ENCODE measurements around the gene TEKT3. TPM values are rescaled to one million over a fixed set of nuclear protein-coding genes. Genes with fewer than 3 reads are reported as not detected.

The TEKT3 gene
- total and polyA plus RNA-seq, 4 donors: 0.08 to 0.33 TPM; not detected in 2

DNA sequence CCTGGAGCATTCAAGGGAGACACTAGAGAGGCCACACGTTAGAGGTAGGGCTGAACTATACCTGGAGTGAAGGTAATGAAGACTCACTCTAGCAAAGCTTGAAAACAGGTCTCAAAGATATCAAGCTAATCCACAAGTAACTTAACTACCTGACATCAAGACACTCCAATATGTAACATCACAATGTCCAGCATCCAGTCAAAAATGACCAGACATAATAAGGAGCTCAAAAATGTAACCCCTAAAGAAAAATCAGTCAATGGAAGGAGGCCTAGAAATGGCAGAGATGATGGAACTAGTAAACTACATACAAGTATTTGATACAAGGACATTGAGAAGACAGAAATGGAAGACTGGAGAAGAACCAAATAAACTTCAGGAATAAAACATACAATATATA lies 6.0 kb downstream of the TEKT3 start:
- no peak for TF ChIP-seq TAF1 (conservative IDR thresholded peaks at IDR 0.05)
- no peak for TF ChIP-seq GABPA (IDR thresholded peaks at IDR 0.05 in 1 of 2, conservative IDR thresholded peaks at IDR 0.05 in 1 of 2)
- no peak for TF ChIP-seq HNF4G (IDR thresholded peaks at IDR 0.05)
- TF ChIP-seq ZBTB33 (IDR thresholded peaks at IDR 0.05): no peak
- no peak for TF ChIP-seq FOXA2 (IDR thresholded peaks at IDR 0.05)
- no peak for TF ChIP-seq RXRA (IDR thresholded peaks at IDR 0.05)
- TF ChIP-seq, protein P1, sequence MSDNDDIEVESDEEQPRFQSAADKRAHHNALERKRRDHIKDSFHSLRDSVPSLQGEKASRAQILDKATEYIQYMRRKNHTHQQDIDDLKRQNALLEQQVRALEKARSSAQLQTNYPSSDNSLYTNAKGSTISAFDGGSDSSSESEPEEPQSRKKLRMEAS (IDR thresholded peaks at IDR 0.05): no peak
- TF ChIP-seq SP1 (IDR thresholded peaks at IDR 0.05): no peak
- no peak for TF ChIP-seq JUND (IDR thresholded peaks at IDR 0.05)
- TF ChIP-seq NR2F2 (IDR thresholded peaks at IDR 0.05): no peak
- no peak for TF ChIP-seq FOXA1 (IDR thresholded peaks at IDR 0.05)
- no peak for TF ChIP-seq YY1 (IDR thresholded peaks at IDR 0.05)
- TF ChIP-seq HNF4A (conservative IDR thresholded peaks at IDR 0.05): no peak
- no peak for TF ChIP-seq RAD21 (IDR thresholded peaks at IDR 0.05)
- TF ChIP-seq, protein P2, sequence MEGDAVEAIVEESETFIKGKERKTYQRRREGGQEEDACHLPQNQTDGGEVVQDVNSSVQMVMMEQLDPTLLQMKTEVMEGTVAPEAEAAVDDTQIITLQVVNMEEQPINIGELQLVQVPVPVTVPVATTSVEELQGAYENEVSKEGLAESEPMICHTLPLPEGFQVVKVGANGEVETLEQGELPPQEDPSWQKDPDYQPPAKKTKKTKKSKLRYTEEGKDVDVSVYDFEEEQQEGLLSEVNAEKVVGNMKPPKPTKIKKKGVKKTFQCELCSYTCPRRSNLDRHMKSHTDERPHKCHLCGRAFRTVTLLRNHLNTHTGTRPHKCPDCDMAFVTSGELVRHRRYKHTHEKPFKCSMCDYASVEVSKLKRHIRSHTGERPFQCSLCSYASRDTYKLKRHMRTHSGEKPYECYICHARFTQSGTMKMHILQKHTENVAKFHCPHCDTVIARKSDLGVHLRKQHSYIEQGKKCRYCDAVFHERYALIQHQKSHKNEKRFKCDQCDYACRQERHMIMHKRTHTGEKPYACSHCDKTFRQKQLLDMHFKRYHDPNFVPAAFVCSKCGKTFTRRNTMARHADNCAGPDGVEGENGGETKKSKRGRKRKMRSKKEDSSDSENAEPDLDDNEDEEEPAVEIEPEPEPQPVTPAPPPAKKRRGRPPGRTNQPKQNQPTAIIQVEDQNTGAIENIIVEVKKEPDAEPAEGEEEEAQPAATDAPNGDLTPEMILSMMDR (IDR thresholded peaks at IDR 0.05; ENCODE audit: low read depth, low read length, missing input control): no peak
- TF ChIP-seq EGR1 (IDR thresholded peaks at IDR 0.05; ENCODE audit: low read depth in 2 of 2): no peak
- Histone ChIP-seq H3K9me3 (ENCODE audit: control insufficient read depth in 4 of 4, low read length in 3 of 4) (peaks cover 0 to 4% (median 3%) of the 10 kb centered on the region in 4 donors), H3K27me3 (ENCODE audit: control insufficient read depth in 4 of 4, insufficient read depth in 4 of 4, low read length in 3 of 4) (no peaks in the 10 kb centered on the region), H3K4me3 (ENCODE audit: low read depth in 1 of 3, low read length in 3 of 3) (no peak overlapping the region), H3K36me3 (ENCODE audit: control insufficient read depth in 4 of 4, insufficient read depth in 3 of 4, low read depth in 1 of 4, low read length in 3 of 4) (no peaks in the 10 kb centered on the region), H3K9ac (ENCODE audit: low read depth in 1 of 2, low read length in 2 of 2) (no peak overlapping the region), H3K27ac (ENCODE audit: low read depth in 1 of 2, low read length in 2 of 2) (no peak overlapping the region), H3K4me1 (ENCODE audit: control insufficient read depth in 4 of 4, insufficient read depth in 4 of 4, low read length in 3 of 4) (no peaks in the 10 kb centered on the region)
- no peak for DNase-seq (ENCODE audit: low spot score)
- 60% methylated on average over 1 of the region's 1 CpG for WGBS

GRCh38 chr17:15334266-15334665 lies 7.1 kb downstream of the TEKT3 start:
- 88% methylated on average over 3 of the region's 3 CpGs for WGBS
- H3K4me1 ChIP-seq (ENCODE audit: control insufficient read depth in 4 of 4, insufficient read depth in 4 of 4, low read length in 3 of 4): no peaks in the 10 kb centered on the region
- H3K27me3 ChIP-seq (ENCODE audit: control insufficient read depth in 4 of 4, insufficient read depth in 4 of 4, low read length in 3 of 4): no peaks in the 10 kb centered on the region

More at GRCh38 chr17:15334266-15334665, 7.1 kb downstream of the TEKT3 start:
- Histone ChIP-seq H3K9me3 (ENCODE audit: control insufficient read depth in 4 of 4, low read length in 3 of 4) (peaks cover 0 to 4% (median 3%) of the 10 kb centered on the region in 4 donors), H3K27ac (ENCODE audit: low read depth in 1 of 2, low read length in 2 of 2) (no peak overlapping the region), H3K9ac (ENCODE audit: low read depth in 1 of 2, low read length in 2 of 2) (no peak overlapping the region), H3K36me3 (ENCODE audit: control insufficient read depth in 4 of 4, insufficient read depth in 3 of 4, low read depth in 1 of 4, low read length in 3 of 4) (no peaks in the 10 kb centered on the region), H3K4me3 (ENCODE audit: low read depth in 1 of 3, low read length in 3 of 3) (no peak overlapping the region)
- DNase-seq (ENCODE audit: low spot score): no peak
- TF ChIP-seq, protein P1 (IDR thresholded peaks at IDR 0.05): no peak
- TF ChIP-seq JUND (IDR thresholded peaks at IDR 0.05): no peak
- TF ChIP-seq RXRA (IDR thresholded peaks at IDR 0.05): no peak
- no peak for TF ChIP-seq HNF4G (IDR thresholded peaks at IDR 0.05)
- TF ChIP-seq, protein P2 (IDR thresholded peaks at IDR 0.05; ENCODE audit: low read depth, low read length, missing input control): no peak
- no peak for TF ChIP-seq REST (IDR thresholded peaks at IDR 0.05)
- TF ChIP-seq SP1 (IDR thresholded peaks at IDR 0.05): no peak
- TF ChIP-seq EGR1 (IDR thresholded peaks at IDR 0.05; ENCODE audit: low read depth in 2 of 2): no peak
- no peak for TF ChIP-seq GABPA (IDR thresholded peaks at IDR 0.05 in 1 of 2, conservative IDR thresholded peaks at IDR 0.05 in 1 of 2)
- TF ChIP-seq FOXA2 (IDR thresholded peaks at IDR 0.05): no peak
- no peak for TF ChIP-seq YY1 (IDR thresholded peaks at IDR 0.05)
- TF ChIP-seq ATF3 (IDR thresholded peaks at IDR 0.05): no peak
- no peak for TF ChIP-seq TAF1 (conservative IDR thresholded peaks at IDR 0.05)
- no peak for TF ChIP-seq RAD21 (IDR thresholded peaks at IDR 0.05)
- TF ChIP-seq NR2F2 (IDR thresholded peaks at IDR 0.05): no peak
- no peak for TF ChIP-seq HNF4A (conservative IDR thresholded peaks at IDR 0.05)
- TF ChIP-seq ZBTB33 (IDR thresholded peaks at IDR 0.05): no peak
- TF ChIP-seq FOXA1 (IDR thresholded peaks at IDR 0.05): no peak
